GM12865 (cell line): Measurements from ENCODE around the gene CAPG.
"Not testable (repeated sequence)": the region's sequence is repeated elsewhere in the genome, so short reads cannot be mapped to it uniquely, and the experiment has no call there.

Experiments
- DNase-seq: peaks from one replicate; pipeline ENCODE4 v3.0.0; 2010; ENCODE audit warnings: low read depth
- H3K4me3 ChIP-seq: 2 replicates; pipeline ENCODE4 v1.5.1; 2011; ENCODE audit warnings: mild to moderate bottlenecking, low read depth, low read length, control low read depth
- TF ChIP-seq, protein P1 (sequence below): IDR thresholded peaks from 2 replicates; pipeline ENCODE4 v1.5.1; 2011; ENCODE audit warnings: low read length, control low read depth, low read depth, inconsistent platforms; ENCODE audit not compliant: insufficient read depth; ENCODE audit errors: missing control alignments

CAPG gene

DNA sequence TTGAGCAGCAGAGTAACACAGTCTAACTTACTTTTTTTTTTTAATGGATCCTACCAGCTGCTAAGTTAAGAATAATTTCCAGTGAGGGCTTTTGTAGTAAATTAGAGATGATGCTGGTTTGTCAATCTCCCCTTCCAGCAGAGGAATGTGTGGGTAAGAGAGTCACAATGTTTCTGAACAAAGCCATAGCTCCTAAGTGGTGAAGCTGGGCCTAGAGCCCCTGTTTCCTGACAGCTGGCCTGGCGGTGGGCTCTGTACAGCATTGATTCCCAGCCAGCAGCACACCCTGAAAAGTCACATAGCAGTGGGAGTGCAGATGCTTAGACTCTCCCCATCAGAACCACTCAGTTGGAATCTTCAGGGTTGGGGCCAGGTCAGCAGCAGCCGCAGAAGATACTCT is 24.4 kb downstream of the CAPG start:
- TF ChIP-seq, protein P1, sequence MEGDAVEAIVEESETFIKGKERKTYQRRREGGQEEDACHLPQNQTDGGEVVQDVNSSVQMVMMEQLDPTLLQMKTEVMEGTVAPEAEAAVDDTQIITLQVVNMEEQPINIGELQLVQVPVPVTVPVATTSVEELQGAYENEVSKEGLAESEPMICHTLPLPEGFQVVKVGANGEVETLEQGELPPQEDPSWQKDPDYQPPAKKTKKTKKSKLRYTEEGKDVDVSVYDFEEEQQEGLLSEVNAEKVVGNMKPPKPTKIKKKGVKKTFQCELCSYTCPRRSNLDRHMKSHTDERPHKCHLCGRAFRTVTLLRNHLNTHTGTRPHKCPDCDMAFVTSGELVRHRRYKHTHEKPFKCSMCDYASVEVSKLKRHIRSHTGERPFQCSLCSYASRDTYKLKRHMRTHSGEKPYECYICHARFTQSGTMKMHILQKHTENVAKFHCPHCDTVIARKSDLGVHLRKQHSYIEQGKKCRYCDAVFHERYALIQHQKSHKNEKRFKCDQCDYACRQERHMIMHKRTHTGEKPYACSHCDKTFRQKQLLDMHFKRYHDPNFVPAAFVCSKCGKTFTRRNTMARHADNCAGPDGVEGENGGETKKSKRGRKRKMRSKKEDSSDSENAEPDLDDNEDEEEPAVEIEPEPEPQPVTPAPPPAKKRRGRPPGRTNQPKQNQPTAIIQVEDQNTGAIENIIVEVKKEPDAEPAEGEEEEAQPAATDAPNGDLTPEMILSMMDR: no peak
- H3K4me3 ChIP-seq: no peak overlapping the region
- no peak for DNase-seq

DNA sequence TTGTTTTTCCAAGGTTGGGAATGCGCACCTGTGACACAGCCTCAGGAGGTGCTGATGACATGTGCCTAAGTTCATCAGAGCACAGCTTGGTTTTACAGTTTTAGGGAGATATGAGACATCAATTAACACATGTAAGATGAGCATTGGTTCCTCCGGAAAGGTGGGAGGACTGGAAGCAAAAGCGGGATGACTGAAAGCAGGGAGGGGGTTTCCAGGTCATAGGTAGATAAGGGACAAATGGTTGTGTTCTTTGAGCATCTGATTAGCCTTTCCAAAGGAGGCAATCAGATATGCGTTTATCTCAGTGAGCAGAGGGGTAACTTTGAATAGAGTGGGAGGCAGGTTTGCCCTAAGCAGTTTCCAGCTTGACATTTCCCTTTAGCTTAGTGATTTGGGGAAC is 26.3 kb downstream of the CAPG start:
- no peak overlapping the region for H3K4me3 ChIP-seq
- TF ChIP-seq, protein P1: no peak
- no peak for DNase-seq

DNA sequence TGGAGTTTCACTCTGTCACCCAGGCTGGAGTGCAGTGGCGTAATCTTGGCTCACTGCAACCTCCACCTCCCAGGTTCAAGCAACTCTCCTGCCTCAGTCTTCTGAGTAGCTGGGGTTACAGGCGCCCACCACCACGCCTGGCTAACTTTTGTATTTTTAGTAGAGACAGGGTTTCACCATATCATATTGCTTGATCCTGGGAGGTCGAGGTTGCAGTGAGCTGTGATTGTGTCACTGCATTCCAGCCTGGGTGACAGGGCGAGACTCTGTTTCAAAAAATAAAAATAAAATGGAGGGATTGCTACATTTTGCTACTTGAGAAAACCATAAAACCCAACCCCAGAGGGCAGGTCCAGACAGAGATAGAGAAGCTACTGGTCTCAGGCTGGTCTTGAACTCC is 27.0 kb downstream of the CAPG start:
- not testable (repeated sequence) for H3K4me3 ChIP-seq, DNase-seq

GRCh38 chr2:85380048-85380447 is 30.1 kb downstream of the CAPG start:
- TF ChIP-seq, protein P1: no peak
- no peak overlapping the region for H3K4me3 ChIP-seq
- no peak for DNase-seq

DNA sequence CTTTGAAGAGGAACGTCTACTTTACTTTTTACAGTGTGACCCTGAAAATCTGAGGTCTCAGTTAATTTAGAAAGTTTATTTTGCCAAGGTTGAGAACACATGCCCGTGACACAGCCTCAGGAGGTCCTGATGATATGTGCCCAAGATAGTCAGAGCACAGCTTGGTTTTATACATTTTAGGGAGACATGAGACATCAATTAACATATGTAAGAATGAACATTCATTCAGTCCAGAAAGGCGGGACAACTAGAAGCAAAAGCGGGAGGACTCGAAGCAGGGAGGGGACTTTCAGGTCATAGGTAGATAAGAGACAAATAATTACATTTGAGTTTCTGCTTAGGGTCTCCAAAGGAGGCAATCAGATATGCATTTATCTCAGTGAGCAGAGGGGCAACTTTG is 31.9 kb downstream of the CAPG start:
- no peak overlapping the region for H3K4me3 ChIP-seq
- TF ChIP-seq, protein P1: no peak
- DNase-seq: no peak

DNA sequence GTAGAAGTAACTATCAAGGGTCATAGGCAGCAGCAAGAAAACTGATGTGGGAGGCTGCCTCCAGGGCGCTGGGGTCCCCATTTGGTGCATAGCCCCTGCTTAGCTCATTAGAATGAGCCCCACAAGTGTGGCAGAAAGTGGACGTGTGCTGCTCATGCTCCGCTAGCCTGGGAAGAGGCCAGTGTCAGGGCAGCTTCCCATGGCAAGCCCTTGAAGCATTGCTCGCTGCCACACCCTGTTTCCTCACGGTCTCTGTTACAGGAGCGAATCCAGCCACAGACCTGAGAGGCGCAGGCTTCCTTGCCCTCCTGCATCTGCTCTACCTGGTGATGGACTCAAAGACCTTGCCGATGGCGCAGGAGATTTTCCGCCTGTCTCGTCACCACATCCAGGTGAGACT is 33.1 kb downstream of the CAPG start:
- H3K4me3 ChIP-seq: no peak overlapping the region
- TF ChIP-seq, protein P1: no peak
- no peak for DNase-seq

GRCh38 chr2:85376291-85377065 is 33.7 kb downstream of the CAPG start:
- H3K4me3 ChIP-seq: no peak overlapping the region
- TF ChIP-seq, protein P1: no peak
- no peak for DNase-seq
